Measurements from ENCODE around the gene DHTKD1.

Gene DHTKD1

DNA sequence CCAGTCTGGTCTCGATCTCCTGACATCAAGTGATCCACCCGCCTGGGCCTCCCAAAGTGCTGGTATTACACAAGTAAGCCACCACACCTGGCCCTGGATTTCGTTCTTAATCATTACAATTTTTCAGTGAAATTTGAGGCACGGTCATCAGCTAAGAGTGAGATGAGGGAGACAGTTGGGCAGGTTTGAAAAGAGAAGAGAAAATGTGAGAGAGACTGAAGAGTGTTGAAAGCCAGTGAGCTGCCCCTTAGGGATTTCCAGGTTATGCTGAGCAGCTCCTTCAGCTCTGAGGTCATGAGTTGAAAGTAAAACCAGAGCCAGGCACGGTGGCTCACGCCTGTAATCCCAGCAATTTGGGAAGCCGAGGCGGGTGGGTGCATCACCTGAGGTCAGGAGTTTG is 20.2 kb upstream of the DHTKD1 start:
- no peak for DNase-seq (ENCODE audit: low read depth)
- no peak overlapping the region for H3K4me3 ChIP-seq (ENCODE audit: control insufficient read depth, low read depth, low read length)
- TF ChIP-seq, protein P1, sequence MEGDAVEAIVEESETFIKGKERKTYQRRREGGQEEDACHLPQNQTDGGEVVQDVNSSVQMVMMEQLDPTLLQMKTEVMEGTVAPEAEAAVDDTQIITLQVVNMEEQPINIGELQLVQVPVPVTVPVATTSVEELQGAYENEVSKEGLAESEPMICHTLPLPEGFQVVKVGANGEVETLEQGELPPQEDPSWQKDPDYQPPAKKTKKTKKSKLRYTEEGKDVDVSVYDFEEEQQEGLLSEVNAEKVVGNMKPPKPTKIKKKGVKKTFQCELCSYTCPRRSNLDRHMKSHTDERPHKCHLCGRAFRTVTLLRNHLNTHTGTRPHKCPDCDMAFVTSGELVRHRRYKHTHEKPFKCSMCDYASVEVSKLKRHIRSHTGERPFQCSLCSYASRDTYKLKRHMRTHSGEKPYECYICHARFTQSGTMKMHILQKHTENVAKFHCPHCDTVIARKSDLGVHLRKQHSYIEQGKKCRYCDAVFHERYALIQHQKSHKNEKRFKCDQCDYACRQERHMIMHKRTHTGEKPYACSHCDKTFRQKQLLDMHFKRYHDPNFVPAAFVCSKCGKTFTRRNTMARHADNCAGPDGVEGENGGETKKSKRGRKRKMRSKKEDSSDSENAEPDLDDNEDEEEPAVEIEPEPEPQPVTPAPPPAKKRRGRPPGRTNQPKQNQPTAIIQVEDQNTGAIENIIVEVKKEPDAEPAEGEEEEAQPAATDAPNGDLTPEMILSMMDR (conservative IDR thresholded peaks at IDR 0.05; ENCODE audit: control insufficient read depth, insufficient read depth, low read depth, low read length), result no peak

DNA sequence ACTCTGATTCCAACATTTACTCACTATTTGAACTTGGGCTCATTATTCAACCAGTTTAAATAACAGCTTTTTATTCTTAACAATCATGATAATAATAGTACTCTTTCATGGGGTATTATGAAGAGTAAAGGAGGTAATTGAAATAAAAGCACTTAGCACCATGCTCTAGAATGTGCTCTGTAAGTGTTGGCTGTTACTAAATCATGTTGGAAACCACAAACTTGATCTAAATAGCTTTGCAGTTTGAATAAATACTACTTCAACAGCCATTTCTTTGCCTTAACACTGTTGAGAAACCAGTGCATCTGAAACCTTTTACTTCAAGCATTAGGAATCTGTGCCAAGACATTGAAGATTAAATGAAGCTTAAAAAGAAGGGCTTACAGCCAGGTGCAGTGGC is 18.2 kb upstream of the DHTKD1 start:
- TF ChIP-seq, protein P1 (conservative IDR thresholded peaks at IDR 0.05; ENCODE audit: control insufficient read depth, insufficient read depth, low read depth, low read length), result no peak
- no peak overlapping the region for H3K4me3 ChIP-seq (ENCODE audit: control insufficient read depth, low read depth, low read length)
- DNase-seq (ENCODE audit: low read depth), result no peak

DNA sequence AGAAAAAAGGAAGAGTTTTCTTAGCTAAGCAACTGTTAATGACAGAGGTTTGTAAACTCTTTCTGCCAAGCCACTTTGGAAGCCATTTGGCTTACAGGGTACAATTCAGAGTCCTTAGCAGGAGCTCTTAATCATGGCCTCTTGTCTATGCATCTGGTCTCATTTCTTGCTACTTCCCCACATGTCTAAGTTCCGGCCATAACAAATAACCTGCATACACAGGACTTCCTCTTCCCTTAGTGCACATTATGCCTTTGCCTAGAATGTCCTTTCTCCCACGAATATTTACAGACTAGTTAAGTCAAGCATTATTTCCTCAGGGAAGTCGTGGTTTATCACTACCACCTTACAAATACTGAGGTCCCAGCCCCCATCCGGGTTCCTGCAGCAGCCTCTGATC is 17.5 kb upstream of the DHTKD1 start:
- no peak for DNase-seq (ENCODE audit: low read depth)
- no peak overlapping the region for H3K4me3 ChIP-seq (ENCODE audit: control insufficient read depth, low read depth, low read length)
- TF ChIP-seq, protein P1 (conservative IDR thresholded peaks at IDR 0.05; ENCODE audit: control insufficient read depth, insufficient read depth, low read depth, low read length), result no peak

DNA sequence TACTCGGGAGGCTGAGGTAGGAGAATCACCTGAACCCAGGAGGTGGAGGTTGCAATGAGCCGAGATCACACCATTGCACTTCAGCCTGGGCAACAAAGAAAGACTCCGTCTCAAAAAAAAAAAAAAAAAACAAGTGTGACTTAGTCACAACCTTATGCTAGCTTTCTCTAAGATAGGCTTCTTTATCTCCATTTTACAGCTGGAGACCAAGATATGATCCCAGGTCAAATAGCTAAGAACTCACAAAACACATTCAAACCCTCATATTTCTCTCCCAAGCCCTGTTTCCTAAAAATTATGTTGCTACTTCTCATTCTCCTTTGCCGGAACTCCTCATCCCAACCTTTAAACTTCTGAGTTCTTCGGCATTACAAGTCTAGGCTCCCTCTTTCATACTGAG is 13.0 kb upstream of the DHTKD1 start:
- TF ChIP-seq, protein P1 (conservative IDR thresholded peaks at IDR 0.05; ENCODE audit: control insufficient read depth, insufficient read depth, low read depth, low read length), result no peak
- DNase-seq (ENCODE audit: low read depth), result no peak
- H3K4me3 ChIP-seq (ENCODE audit: control insufficient read depth, low read depth, low read length), result no peak overlapping the region

DNA sequence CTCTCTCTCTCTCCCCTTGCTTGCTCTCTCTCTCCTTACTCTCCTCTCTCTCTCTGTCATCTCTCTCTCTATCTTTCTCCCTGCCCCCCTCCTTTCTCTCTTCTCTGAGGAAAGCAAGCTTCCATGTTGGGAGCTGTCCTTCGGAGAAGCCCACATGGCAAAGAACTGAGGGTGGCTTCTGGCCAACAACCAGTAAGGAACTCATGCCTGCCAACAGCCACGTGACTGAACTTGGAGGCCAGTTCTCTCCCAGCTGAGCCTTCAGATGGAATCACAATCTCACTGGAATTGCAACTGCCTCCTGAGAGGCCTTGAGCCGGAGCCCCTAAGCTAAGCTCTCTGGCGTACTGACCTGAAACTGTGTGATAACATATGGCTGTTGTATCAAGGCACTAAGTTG is 12.0 kb upstream of the DHTKD1 start:
- TF ChIP-seq, protein P1 (conservative IDR thresholded peaks at IDR 0.05; ENCODE audit: control insufficient read depth, insufficient read depth, low read depth, low read length), result no peak
- no peak overlapping the region for H3K4me3 ChIP-seq (ENCODE audit: control insufficient read depth, low read depth, low read length)
- peak; percentile 27 for DNase-seq (ENCODE audit: low read depth)

DNA sequence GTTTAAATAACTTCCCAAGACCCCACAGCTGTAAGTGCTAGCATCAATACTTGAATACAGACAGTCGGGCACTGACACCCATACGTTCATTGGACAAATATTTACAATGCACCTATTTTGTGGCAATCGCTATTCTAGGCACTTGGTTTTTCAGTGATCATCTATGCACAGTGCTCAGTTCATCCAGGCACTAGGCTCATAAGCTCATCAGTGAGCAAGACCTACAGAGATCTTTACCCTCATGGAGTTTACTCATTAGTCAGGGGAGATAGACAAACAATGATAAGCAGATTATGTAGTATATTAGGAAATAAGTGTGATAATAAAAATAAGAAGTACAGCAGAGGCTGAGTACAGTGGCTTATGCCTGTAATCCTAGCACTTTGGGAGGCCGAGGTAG is 7.6 kb upstream of the DHTKD1 start:
- no peak overlapping the region for H3K4me3 ChIP-seq (ENCODE audit: control insufficient read depth, low read depth, low read length)
- no peak for DNase-seq (ENCODE audit: low read depth)
- TF ChIP-seq, protein P1 (conservative IDR thresholded peaks at IDR 0.05; ENCODE audit: control insufficient read depth, insufficient read depth, low read depth, low read length), result no peak

Measured in fibroblast of mammary gland (primary cell).